ENCODE data around the gene SPTSSA. TPM values are rescaled to one million over a fixed set of nuclear protein-coding genes. Genes with fewer than 3 reads are reported as not detected.

SPTSSA gene
- total and polyA plus RNA-seq, 10 of the 15 experiments (the other 5 are each of a cell fraction or from before 2014, with no cell fraction given): 9.3 to 37.7 (median 21.0) TPM

DNA sequence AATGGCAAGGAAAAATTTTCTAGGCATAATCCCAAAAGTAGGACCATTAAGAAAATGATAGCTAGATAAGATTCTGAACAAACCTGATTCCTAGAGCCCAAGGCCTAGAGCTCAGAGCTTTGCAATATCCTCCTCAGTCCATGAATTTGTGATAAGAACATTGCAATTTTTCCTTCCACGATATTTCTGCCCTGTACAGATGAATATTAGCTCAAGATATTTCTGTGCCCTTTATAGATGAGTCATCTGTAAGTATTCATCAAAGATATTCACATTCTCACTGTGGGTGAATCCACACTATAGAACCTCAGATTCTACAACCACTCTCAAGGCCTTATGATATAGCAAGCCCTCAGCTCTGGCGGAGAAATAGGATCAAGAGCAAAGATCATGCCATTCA is 40.0 kb upstream of the SPTSSA start (continued):
- TF ChIP-seq CBX3 (IDR thresholded peaks at IDR 0.05; ENCODE audit: borderline replicate concordance, low read depth): no peak
- TF ChIP-seq, protein P1, sequence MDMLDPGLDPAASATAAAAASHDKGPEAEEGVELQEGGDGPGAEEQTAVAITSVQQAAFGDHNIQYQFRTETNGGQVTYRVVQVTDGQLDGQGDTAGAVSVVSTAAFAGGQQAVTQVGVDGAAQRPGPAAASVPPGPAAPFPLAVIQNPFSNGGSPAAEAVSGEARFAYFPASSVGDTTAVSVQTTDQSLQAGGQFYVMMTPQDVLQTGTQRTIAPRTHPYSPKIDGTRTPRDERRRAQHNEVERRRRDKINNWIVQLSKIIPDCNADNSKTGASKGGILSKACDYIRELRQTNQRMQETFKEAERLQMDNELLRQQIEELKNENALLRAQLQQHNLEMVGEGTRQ (IDR thresholded peaks at IDR 0.05; ENCODE audit: borderline replicate concordance, low read depth, low read length): no peak
- no peak for TF ChIP-seq JUNB (IDR thresholded peaks at IDR 0.05)
- TF ChIP-seq ZNF622 (IDR thresholded peaks at IDR 0.05): no peak

DNA sequence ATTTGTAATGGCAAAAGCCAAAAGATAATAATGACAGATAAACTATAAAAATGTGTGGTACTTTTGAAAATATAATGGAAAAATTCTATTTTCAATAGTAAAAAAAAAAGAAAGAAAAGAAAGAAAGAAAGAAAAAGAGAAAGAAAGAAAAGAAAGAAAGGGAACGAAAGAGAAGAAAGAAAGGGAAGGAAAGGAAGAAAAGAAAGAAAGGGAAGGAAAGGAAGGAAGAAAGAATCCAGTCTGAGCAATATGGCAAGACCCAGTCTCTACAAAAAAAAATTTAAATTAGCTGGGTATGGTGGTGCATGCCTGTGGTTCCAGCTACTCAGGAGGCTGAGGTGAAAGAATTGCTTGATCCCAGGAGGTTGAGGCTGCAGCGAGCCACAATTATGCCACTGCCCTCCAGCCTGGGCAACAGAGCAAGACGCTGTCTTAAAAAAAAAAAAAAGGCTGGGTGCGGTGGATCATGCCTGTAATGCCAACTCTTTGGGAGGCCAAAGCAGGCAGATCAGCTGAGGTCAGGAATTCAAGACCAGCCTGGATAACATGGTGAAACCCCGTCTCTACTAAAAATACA is 39.1 kb upstream of the SPTSSA start:
- H3K36me3 ChIP-seq (ENCODE audit: control insufficient read depth in 2 of 2, insufficient read depth in 2 of 2, low read length in 1 of 2): no peaks in the 10 kb centered on the region
- in situ Hi-C loops (cut with MboI): no loop called here
- H3K9ac ChIP-seq (ENCODE audit: control insufficient read depth, insufficient read depth, low read length): no peak overlapping the region
- no peak for FAIRE-seq
- H4K20me1 ChIP-seq (ENCODE audit: control insufficient read depth, insufficient read depth): no peaks in the 10 kb centered on the region
- WGBS (ENCODE audit: insufficient coverage, insufficient replicate concordance, low lambda C conversion rate, missing lambda C conversion rate): 71% methylated on average over 5 of the region's 5 CpGs
- ChIA-PET RAD21 (ENCODE audit: unreplicated experiment) (no interaction called here), POLR2A (no interaction called here), SMC1A (ENCODE audit: uncharacterized antibody, unreplicated experiment) (no interaction called here), CTCF (interaction anchor here (3.7 kb wide), 1 partner anchor 170 kb away, joined by 14 read pairs; no protein-coding TSS in a partner anchor)
- H3K27me3 ChIP-seq (replicated peaks in 1 of 2; ENCODE audit: control insufficient read depth in 2 of 2, insufficient read depth in 2 of 2, low read length in 1 of 2): no peaks in the 10 kb centered on the region
- H3K9me3 ChIP-seq (replicated peaks; ENCODE audit: control insufficient read depth, insufficient read depth, low read length): no peaks in the 10 kb centered on the region
- no peak for TF ChIP-seq RAD21 (IDR thresholded peaks at IDR 0.05; ENCODE audit: insufficient read depth, low read depth, low read length)
- ATAC-seq: no peak
- DNase-seq (ENCODE audit: low read depth, low spot score): no peak
- H2AFZ ChIP-seq (ENCODE audit: control insufficient read depth, low read depth, low read length): no peak overlapping the region
- H3K4me3 ChIP-seq: no peak overlapping the region
- H3K27ac ChIP-seq (ENCODE audit: control insufficient read depth, insufficient read depth): no peak overlapping the region
- intact Hi-C loops (cut with micrococcal nuclease; ENCODE audit: unreplicated experiment): no loop called here
- H3K4me1 ChIP-seq (ENCODE audit: control insufficient read depth, insufficient read depth, low read length): no peaks in the 10 kb centered on the region
- BruUV-seq (replicated peaks): no TSS peak
- no peak overlapping the region for H3K4me2 ChIP-seq (ENCODE audit: control insufficient read depth, insufficient read depth)
- H3K79me2 ChIP-seq (ENCODE audit: control insufficient read depth, insufficient read depth, low read length): no peaks in the 10 kb centered on the region
